Measurements from ENCODE around the gene SERPINC1.
"Not testable (repeated sequence)": the region's sequence is repeated elsewhere in the genome, so short reads cannot be mapped to it uniquely, and the experiment has no call there.

Gene SERPINC1

DNA sequence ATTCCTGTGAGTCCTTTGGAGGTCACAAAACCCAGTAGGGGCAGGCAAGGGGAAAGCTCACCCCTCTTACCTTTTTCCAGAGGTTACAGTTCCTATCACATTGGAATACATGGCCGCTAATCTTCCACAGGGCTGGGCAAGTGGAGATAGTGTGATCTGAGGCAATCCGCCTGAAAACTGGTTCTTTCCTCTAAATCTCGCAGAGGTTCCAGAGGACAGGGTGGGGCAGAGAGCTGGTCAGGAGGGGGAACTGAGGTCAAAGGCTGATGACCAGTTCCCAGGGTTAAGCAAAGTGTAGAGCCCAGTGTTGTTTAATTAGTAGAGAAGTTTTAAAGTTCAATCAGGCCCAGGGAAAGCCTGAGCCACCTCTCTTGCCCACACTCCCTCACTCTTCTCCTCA, at the start of gene SERPINC1:
Gene SERPINC1 (minus strand): TSS at position 179 of the 400 bp plus-strand sequence. CDS start 68 bp downstream, at position 111.
- DNase-seq: no peak

DNA sequence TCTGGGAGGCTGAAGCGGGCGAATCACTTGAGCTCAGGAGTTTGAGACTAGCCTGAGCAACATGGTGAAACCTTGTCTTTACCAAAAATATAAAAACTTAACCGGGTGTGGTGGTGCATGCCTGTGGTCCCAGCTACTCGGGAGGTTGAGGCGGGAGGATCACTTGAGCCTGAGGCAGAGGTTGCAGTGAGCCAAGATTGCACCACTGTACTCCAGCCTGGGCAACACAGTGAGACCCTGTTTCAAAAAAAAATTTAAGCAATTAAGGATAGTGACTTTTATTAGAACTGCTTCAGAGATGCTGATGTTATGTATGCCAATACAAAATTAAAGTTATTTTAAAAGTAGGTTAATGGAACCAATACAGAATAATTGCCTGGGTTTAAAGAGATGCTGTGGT, 48.8 kb upstream of the SERPINC1 start:
- DNase-seq: not testable (repeated sequence)

DNA sequence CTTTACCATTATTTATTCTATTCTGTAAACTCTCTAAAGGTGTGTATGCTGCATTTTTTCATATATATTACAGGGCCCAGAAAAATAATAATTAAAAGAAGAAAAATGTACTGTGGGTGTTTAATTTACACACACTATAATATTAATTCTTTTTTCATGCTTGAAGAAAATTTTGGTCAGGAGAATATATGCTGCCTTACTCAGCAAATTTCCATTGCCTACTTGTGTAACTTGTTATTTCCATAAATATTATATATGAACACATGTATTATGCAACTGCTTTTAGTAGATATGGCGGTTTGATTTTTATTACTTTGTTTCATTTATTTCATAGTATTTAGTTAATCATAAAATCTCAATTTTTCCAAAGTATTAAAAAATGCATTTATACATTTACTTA, 46.4 kb upstream of the SERPINC1 start:
- no peak for DNase-seq

DNA sequence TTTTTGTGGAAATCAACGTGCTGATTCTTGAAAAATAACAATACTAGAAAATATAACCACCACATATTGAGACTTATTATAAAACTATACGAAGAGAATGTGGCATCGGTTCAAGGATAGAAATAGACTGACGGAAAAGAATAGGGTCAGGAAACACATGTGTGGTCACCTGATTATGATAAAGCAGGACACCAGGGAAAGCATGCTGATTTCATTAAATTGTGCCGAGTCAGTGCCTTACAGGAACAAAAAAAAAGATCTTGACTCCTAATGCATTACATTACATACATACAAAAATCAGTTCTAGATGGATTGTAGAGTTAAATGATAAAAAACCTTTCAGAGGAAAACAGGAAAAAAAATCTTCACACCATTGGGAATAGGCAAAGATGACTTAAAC, 43.5 kb upstream of the SERPINC1 start:
- no peak for DNase-seq

DNA sequence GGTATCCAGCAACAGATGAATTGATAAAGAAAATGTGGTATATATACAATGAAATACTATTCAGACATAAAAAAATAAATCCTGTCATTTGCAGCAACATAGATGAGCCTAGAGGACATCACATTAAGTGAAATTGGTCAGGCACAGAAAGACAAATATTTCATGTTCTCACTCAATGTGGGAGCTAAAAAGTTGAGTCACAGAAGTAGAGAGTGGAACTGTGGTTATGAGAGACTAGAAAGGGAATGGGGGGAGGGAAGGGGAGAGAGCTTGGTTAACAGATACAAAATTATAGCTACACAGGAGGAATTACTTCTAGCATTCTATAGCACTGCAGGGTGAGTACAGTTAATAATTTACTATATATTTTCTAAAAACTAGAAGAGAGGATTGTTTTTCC, 37.1 kb upstream of the SERPINC1 start:
- no peak for DNase-seq

DNA sequence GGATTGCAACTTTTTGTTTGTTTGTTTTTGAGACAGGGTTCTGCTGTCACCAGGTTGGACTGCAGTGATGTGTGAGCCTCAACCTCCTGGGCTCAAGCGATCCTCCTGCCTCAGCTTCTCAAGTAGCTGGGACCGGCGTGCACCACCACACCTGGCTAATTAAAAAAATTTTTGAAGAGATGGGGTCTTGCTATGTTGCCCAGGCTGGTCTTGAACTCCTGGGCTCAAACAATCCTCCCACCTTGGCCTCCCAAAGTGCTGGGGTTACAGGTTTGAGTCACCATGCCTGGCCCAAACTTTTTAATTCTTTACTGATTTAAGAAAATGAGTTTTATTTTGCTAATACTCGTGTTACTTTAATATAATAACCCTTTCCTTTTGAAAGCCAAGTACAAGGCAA, 31.5 kb upstream of the SERPINC1 start:
- no peak for DNase-seq

DNA sequence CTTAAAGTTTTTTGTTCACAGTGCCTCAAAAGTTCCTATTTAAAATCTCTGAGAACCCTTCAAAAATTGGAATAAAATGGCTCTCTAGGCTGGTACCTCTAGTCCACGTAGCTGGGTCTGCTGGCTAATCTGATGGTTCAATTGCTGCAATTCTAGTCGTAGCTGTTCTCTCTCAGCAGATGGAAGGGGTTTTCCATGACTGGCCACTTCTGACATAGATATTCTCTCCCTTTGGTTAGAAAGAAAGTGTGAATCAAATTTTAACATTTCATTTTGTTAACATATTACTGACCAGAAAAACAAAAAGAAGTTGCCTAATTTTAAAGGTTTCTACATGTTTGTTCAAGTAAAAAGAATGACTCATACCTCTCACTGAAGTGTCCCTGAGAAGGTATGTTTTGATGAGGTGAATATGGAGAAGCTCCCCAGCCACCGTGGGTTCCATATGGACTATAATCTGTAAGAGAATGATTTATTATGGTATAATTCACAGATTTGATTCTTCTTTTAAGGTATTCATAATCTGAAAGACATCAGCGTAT, 29.3 kb upstream of the SERPINC1 start:
- DNase-seq: no peak

DNA sequence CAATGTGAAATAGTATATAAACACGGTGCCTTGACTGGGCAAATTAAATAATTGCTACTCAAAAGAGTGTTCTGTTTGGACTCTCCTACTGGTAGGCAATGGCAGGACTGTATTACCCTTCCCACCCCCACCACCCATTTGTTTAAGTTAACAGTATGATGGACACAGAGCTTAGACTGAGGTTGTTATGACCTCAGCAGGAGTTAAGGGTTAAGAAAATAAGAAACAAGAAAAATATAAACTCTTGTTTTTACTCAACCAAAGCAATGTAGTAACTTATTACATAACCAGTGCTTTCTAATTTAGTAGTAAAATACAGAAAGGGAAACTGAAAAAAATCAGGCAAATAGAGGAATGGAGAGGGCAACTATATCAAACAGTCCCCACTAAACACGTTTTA, 19.9 kb upstream of the SERPINC1 start:
- DNase-seq: no peak

DNA sequence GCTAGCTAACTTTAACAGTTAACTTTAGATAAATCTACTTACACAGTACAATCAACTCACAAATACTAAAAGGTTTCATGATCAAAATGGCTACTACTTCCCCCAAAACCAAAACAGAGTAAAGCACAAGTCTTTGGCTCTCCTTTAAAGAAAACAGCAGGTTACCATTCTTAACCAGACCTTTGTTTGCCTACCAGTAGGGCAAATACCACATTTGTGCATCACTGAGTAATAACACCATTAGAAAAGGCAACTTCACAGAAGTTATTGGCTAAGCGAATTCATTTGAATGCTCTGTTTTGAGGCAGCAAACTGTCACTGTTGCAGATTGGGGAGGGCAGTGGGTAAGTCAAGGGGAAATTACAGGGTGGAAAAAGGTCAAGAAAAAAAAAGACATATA, 17.3 kb upstream of the SERPINC1 start:
- no peak for DNase-seq

DNA sequence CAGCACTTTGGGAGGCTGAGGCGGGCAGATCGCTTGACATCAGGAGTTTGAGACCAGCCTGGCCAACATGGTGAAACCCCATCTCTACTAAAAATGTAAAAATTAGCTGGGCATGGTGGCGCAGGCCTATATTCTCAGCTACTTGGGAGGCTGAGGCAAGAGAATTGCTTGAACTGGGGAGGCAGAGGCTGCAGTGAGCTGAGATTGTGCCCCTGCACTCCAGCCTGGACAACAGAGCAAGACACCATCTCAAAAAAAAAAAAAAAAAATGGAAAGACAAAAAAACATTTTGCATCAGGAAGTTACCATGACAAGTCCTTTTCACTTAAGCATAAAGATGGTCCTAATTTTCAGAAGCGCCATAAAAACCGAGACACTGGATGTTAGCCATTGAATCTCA, 13.4 kb upstream of the SERPINC1 start:
- DNase-seq: not testable (repeated sequence)

DNA sequence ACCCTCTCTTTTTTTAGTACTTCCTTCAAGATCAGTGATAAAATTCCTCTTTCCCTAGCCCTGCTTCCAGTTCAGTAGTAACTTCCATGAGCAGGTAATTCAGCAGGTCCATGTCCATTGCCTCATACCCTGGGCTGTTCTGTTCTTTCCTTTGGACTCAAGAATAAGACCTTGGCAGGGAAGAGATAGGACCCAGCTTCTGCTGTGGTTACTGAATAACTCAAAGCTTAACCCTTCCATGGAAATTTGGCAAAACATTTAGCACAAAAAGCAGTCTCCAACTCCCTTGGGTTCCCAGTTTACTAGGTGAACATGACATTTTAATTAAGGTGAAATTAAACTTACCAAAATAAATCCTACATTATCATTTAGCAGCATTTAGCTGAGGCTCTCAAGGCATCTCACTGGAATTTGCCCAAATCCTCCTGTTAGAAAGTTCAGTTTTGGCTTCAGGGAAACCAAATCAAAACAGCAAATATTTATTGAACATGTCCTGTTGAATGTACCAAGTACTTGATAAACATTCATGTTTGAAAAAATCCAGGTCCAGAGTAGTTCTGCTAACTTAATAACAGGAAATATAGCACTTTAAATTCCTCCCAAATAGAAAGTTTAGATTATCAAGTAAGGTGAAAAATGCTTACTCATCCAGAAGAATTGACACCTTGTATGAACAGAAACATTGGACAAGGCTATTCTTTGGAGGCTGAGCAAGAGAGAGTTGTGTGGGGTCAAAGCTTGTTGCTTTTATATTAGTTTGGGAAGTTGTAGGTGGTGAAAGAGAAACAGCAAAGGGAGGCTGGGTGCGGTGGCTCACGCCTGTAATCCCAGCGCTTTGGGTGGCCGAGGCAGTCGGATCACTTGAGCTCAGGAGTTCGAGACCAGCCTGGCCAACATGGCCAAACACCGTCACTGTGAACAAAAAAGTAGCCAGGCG, 8.4 kb upstream of the SERPINC1 start:
- DNase-seq: no peak

DNA sequence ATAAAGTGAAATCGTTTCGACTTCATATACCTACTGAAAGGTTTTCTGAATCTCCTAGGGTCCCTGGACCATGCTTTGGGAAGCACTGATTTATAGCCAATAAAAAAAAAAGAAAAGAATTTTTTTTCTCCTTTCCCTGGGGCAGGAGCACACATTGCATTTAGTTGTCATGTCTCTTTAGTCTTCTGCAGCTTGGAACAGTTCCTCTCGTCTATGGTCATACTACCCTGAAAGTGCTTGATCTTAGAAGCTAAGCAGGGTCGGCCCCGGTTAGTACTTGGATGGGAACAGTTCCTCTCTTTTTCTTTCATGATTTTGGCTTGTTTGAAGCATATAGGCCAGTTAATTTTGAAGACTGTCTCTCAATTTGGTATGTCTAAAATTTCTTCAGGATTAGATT, 3.7 kb upstream of the SERPINC1 start:
- DNase-seq: no peak

DNA sequence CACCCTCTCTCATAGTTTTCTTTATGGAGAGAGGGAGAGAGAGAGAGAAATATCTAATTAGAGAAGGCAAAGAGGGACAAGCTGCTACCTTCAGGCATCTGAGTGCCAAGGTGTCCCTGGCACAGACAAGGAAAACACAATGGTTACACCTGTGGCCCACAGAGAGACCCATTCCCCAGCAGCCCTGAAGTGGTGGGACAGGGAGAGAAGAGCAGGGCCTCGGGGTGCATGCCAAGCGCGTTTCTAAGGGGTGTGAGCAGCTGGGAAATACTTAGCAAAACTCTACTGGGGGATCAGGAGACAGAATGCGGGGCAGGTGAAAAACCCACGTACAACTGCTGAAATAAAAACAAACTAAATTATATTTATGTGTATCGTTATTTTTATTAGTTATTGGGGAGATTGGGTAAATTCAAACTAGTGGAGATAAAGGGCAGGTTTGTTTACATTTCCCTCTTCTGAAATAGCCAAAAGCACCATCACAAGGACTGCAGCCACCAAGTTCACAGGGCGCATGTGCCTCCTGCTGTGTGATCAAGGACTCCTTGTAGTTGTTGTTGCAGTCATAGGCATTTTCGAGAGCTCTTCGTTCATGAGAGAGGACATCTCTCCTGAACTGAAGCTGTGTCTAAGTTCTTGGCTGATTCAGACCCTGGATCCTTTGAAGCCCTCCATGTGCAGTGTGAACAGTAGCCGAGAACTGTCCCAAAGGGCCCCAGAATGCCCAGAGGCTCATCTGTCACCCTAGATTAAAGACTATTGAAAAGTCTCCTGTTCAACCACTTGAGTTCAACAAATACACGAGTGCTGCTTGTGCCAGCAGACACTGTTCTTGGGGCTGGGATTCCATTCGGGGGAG, 737 bp upstream of the SERPINC1 start:
- DNase-seq: no peak

DNA sequence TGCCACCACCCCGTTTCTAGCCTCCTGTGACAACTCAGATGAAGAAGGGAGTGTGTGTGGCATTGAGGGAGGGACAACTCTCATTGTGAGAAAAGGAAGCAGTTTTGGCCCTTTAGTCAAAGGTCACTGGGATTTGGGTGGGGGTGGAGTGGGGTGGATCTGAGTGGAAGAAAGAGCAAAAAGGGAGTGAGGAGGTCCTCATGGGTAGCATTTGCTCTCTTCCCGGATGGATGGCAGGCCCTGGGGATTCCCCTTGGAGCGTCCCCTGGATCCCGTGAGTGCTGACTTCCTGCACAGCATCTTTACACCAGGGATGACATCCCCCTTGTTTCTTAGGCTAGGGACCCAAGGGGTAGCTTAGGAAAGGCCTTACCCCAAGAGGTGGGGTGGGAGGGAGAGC, 460 bp downstream of the SERPINC1 start:
- DNase-seq: no peak

DNA sequence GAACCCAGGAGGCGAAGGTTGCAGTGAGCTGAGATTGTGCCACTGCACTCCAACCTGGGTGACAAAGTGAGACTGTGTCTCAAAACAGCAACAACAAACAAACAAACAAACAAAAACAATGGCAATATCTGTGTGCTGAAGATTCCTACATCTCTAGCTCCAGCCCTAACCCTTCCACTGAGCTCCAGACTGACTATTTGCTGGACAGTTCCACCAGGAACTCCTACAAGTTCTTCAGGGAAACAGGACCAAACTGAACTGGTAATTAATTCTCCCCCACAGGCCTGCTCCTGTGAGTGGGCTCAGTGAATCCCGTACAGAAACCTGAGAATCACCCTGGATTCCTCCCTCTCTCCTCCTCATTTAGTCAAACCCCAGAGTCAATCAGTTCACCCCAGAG, 1.5 kb downstream of the SERPINC1 start:
- DNase-seq: no peak

DNA sequence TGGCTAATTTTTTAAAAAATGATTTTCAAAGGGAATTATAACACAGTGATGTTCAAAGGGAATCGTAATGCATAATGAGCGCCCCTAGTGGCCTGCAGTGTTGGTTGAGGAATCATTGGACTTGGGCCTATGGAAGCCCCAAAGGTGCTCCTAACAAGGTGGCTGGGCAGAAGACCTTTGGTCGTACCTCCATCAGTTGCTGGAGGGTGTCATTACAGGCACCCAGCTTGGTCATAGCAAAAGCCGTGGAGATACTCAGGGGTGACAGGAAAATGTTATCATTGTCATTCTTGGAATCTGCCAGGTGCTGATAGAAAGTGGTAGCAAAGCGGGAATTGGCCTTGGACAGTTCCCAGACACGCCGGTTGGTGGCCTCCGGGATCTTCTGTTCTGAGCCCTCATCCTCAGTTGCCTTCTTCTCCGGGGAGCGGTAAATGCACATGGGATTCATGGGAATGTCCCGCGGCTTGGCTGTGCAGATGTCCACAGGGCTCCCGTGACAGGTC, 2.7 kb downstream of the SERPINC1 start:
- DNase-seq: peak; percentile 27

DNA sequence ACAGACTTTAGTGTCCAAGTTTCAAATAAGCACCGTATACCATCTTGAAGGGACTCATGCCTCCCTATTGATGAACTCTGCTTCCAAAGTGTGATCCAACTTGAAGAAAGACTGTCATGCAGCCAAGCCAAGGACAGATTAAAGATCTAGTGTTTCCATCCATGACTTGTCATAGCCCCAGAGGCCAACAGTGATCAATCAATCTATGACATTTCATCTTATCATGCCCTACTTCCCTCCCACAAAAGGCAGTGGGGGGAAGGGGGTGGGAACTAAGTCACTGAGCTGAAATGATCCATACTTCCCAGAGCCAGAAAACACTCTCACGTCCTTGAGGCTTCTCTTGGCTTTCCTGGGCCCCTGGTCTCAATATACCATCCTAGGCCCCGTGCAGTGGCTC, 4.0 kb downstream of the SERPINC1 start:
- no peak for DNase-seq

DNA sequence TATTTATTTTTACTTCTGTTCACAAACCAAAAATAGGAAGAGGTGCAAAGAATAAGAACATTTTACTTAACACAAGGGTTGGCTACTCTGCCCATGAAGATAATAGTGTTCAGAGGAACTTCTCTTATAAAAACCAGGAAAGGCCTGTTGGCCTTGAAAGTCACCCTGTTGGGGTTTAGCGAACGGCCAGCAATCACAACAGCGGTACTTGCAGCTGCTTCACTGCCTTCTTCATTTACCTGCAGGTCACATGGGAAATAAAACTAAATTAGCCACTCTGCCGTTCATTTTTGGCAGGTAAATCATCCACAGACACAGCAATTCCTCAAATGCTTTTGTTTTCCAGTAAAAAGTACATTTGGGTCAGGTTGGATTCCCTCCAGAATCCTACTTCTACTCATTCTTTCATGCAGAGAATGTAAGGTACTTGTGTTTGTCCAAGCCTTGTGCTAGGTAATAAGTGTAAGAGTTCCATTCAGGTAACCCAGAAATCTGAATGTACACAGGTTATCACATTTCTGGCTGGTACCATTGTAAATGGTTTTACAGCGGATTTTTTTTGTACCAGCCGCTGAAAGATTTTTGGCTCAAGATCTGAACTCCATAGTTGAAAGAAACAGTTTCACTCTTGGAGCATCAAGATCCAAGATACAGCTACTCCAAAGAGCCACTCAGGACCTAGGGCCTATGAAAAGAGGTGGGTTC, 13.1 kb downstream of the SERPINC1 start:
- DNase-seq: no peak

DNA sequence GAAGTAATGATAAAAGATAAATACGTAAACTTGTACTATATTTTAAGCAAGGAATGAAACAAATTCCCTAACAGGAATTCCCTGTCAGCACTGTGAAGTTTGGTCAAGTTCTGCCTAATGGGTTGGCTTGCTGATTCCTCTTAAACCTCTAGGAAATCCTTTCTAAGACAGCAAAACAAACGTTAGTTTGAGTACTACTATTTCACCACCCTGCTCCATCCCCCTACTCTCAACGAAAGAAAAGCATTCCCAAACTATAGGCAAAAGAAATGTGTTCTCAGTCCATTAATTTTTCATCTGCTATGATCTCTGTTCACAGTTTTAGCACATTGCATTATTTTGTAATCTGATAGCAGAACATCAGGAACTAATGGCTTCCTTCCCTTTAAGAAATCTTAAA, 16.1 kb downstream of the SERPINC1 start:
- no peak for DNase-seq

DNA sequence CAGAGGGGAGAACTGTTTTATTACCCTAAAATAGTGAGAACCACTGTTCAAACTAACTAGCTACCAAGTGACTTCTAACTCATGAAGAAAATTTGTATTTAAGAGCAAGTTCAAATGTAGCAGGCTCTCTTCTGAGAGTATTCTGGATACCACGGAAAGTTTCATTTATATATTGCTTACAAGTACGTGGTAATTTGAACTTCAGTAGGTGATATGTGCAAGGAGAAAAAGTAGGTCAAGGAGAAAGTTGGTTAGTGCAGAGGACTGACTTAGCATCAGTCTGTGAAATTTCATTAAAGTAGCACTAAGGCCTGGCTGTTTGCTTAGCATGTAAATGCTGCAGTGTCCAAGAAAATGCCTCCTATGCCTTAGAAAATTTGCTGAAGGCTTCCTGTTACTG, 16.7 kb downstream of the SERPINC1 start:
- DNase-seq: no peak

DNA sequence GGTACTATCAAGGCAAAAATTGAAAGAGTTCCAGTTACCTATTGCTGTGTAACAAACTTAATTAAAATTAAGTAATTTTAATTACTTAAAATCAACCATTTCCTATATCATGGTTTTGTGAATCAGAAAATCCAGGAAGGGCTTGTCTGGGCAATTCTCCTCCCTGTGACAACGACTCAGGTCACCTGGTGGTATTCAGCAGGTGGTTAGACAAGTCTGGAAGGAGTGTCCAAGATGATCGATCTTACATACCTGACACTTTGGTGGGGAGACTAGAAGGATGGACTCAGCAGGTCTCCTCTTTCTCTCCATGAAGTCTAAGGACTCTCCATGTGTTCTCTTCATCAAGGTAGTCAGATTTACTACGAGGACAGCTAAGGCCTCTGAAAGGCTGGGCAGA, 22.9 kb downstream of the SERPINC1 start:
- no peak for DNase-seq

DNA sequence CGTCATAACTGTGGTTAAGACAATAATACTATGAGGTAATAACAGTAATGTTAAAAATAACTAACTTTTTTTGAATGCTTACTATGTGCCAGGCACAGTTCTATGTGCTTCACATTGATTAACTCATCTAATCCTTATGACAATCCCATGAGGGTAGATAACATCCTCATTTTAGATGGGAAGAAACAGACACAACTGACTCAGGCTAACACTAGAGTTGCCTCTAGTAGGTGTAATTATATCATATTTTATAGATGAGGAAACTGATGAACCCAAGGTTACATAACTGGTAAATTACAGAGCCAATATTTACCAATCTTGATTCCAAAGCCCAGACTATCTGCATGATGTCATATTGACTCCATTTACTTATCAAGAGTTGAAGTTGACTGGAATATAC, 23.5 kb downstream of the SERPINC1 start:
- DNase-seq: no peak

DNA sequence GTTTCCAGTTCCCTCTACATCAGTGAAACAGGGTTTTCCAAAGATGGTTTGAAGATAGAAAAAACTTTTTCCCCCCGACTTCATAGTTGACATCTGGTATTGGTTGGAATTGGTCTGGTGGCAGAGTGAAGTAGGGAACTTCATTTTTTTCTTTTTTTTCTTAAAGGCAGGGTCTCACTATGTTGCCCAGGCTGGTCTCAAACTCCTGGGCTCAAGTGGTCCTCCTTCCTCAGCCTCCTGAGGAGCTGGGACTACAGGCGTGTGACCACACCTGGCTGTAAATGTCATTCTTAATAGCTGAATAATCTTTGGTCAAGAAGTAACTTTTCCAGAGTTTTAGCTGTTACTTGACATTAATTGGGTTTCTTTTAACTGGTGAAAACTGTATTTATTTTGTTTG, 27.2 kb downstream of the SERPINC1 start:
- DNase-seq: no peak

All from CD4-positive, alpha-beta T cell treated with Interleukin-10 for 1 hour (primary cell).